Uterus (tissue), 4 donors: Measurements from ENCODE around the gene MPIG6B. TPM values are rescaled to one million over a fixed set of nuclear protein-coding genes. Genes with fewer than 3 reads are reported as not detected.
A peak's percentile ranks its signal among the peaks of the same experiment; 100 is the strongest.

ENCODE experiments used
- DNase-seq, 2 donors: peaks; one replicate each; pipeline ENCODE4 v3.0.0-alpha.2; 2019 to 2020
- H3K27ac ChIP-seq, 2 donors: fragments of 200-600 bp; sonication (generic); 1 replicate in 1 of 2; 2 replicates in 1 of 2; pipeline ENCODE4 v1.5.1; 2016 to 2018
- H3K27me3 ChIP-seq, 2 donors: fragments of 200-600 bp; sonication (generic); one replicate each; pipeline ENCODE4 v1.5.1; 2018 to 2019; ENCODE audit warnings: control low read depth in 1 of 2
- H3K36me3 ChIP-seq, 2 donors: fragments of 200-600 bp; sonication (generic); one replicate each; pipeline ENCODE4 v1.5.1; 2019; ENCODE audit warnings: control low read depth in 1 of 2
- H3K4me1 ChIP-seq, 2 donors: fragments of 200-600 bp; sonication (generic); one replicate each; pipeline ENCODE4 v1.5.1; 2018 to 2019; ENCODE audit warnings: control low read depth in 1 of 2
- H3K4me3 ChIP-seq, 2 donors: fragments of 200-600 bp; sonication (generic); 1 replicate in 1 of 2; 2 replicates in 1 of 2; pipeline ENCODE4 v1.5.1; 2018 to 2019; ENCODE audit warnings: mild to moderate bottlenecking in 1 of 2
- H3K9me3 ChIP-seq, 2 donors: fragments of 200-600 bp; sonication (generic); one replicate each; pipeline ENCODE4 v1.5.1; 2019; ENCODE audit warnings: control low read depth in 1 of 2
- POLR2A ChIP-seq, 2 donors: fragments of 450-650 bp; IDR thresholded peaks; one replicate each; pipeline ENCODE4 v1.6.1; 2016; ENCODE audit warnings: antibody characterized with exemption in 2 of 2, mild to moderate bottlenecking in 1 of 2, moderate library complexity in 1 of 2
- intact Hi-C: fragments of 100-400 bp; cut with DNase I; formaldehyde crosslinking; loops from one replicate; pipeline ENCODE4 v1.15.1; 2023; ENCODE audit warnings: low total_unique reads
- total RNA-seq, 4 donors: library from RNA; depleted of rRNA in 3 of 4; stranded (reverse); fragments of >200 nt in 3 of 4; gene quantifications; one replicate each; pipeline versions ENCODE4 v1.1.0 to v1.2.4, GENCODE V29; 2014 to 2023
- TF ChIP-seq, protein P1 (sequence below), 4 experiments: fragments of 200-600 bp in 2 of 4; fragments of 450-650 bp in 2 of 4; sonication (generic) in 2 of 4; IDR thresholded peaks; one replicate each; pipeline ENCODE4 v1.5.1; 2016 to 2019; ENCODE audit warnings: antibody characterized with exemption in 4 of 4, mild to moderate bottlenecking in 2 of 4, moderate library complexity in 1 of 4
- donor health status: DM: yes; HTN: yes; CAD: no.

Gene MPIG6B
- total RNA-seq, 4 donors from 2014 or later = 0.49 TPM; not detected in 3

DNA sequence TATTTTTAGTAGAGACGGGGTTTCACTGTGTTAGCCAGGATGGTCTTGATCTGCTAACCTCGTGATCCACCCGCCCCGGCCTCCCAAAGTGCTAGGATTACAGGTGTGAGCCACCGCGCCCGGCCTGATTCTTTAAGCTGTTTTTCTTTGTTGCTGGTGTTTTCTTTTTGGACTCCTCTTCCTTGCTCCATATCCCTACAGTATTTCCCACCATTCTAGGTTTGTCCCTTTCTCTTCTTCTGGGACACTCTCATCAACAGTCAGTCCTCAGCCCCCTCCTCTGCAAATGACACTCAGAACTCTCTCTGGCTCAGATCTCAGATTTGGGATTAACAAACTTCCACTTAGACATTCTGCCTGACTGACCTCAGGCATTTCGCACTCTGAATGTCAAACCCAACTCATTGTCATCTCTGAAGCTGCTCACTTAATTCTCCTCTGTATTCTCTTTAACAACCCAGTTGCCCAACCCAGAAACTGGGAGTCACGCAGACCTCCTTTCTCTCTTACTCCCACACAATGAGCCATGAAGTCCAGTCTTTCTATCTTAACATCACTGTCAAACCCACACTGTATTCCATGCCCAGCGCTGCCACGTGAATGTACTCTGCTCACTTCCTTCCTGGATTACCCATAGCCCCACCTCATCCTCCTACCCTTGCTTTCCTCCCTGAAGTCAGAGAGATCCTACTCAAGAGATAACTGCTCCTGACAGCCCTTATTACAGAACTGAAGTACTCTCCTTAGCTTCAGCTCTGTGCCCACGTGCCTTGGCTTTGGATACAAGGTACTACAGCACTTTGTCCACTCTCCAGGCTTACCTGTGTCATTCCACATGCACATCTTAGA, 2.6 kb downstream of the MPIG6B start:
- H3K4me1 ChIP-seq = peaks cover 4 to 6% of the 10 kb centered on the region in 2 donors
- H3K9me3 ChIP-seq = no peaks in the 10 kb centered on the region
- no peaks in the 10 kb centered on the region for H3K27me3 ChIP-seq
- DNase-seq = no peak
- intact Hi-C loops = no loop called here
- peak overlapping the region in 1 of 2 donors; percentile 93 for H3K27ac ChIP-seq
- no peaks in the 10 kb centered on the region for H3K36me3 ChIP-seq
- TF ChIP-seq, protein P1, sequence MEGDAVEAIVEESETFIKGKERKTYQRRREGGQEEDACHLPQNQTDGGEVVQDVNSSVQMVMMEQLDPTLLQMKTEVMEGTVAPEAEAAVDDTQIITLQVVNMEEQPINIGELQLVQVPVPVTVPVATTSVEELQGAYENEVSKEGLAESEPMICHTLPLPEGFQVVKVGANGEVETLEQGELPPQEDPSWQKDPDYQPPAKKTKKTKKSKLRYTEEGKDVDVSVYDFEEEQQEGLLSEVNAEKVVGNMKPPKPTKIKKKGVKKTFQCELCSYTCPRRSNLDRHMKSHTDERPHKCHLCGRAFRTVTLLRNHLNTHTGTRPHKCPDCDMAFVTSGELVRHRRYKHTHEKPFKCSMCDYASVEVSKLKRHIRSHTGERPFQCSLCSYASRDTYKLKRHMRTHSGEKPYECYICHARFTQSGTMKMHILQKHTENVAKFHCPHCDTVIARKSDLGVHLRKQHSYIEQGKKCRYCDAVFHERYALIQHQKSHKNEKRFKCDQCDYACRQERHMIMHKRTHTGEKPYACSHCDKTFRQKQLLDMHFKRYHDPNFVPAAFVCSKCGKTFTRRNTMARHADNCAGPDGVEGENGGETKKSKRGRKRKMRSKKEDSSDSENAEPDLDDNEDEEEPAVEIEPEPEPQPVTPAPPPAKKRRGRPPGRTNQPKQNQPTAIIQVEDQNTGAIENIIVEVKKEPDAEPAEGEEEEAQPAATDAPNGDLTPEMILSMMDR (IDR thresholded peaks at IDR 0.05) = no peak
- no peak overlapping the region for H3K4me3 ChIP-seq

DNA sequence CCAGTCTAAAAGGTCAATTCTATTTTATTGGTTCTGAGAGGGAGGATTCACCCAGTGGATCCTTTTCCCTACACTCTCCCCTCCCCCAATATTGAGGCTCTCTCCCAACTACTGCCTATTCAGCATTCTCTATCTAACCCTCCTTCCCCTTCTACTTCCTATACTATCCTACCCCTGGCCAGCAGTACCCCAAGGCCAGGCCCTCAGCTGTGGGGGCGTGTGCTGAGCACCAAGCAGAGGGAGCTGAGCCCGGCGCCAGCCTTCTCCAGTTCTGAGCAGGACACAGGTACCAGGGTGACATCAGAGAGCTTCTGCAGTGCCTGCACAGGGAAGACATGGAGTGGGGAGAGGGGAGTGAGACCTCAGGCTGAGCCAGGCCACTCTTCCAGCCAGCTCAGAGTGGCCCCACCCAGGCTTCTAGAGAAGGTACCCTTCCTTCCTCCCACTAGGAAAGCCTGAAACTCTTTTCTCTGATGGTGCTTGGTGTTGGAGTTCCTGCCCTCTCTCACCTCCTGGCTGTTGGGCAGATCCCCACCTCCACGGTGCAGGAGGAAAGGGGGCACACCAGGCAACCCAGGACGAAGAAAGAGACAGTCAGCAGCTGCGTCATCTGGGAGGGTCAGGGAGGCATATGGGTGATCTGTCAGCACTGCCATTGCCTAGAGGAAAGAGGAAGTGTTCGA, 4.0 kb downstream of the MPIG6B start:
- intact Hi-C loops = no loop called here
- Histone ChIP-seq H3K27ac (peak overlapping the region; percentile 93 to 100), H3K9me3 (no peaks in the 10 kb centered on the region), H3K36me3 (no peaks in the 10 kb centered on the region), H3K4me1 (peaks cover 4 to 6% of the 10 kb centered on the region in 2 donors), H3K27me3 (no peaks in the 10 kb centered on the region), H3K4me3 (no peak overlapping the region)
- no peak for TF ChIP-seq POLR2A (IDR thresholded peaks at IDR 0.05)
- TF ChIP-seq, protein P1 (IDR thresholded peaks at IDR 0.05) = no peak
- DNase-seq = no peak

DNA sequence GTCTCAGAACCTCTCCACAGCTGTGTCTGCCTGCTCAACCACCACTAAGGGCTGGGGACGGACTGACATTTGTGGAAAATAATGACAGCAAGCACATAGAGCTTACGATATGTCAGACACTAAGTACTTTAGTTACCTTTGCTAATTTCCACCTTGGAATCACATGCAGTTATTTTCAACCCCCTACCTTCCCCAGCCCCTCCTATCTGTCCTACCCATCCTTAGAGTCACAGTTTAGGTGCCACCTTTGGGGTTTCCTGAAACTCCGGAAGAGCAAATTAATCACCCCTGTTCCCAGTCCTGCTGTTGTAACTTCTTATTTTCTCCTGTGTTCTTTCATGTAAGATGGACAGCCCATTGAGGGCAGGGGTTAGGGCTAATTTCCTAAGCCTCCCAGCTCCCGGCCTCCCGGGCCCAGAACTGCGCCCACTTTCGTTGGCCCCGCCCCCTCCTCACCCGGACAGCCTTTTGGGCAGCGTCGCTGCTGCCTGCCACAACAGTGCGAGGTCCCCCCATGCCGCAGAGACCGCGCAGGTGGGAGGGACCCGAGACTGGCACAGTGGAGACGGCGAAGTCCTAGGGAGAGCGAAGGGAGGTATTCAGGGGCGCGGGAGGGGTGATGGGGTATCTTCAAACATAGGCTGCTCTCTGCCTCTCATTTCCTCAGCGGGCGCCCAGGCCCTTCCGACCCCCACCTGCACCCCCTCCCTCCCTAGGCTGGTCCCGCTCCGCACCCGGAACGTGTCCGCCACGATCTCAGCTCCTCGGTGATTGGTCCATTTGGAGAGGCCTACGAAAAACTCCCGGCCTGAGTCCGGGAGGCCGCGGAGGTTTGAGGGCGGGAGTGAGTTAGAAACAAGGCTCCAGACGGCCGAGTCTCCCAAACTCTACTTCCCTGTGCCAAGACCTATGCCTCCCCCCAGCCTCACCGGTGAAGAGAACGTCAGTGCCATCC, 4.8 kb downstream of the MPIG6B start:
- peak overlapping the region; percentile 93 to 100 for H3K27ac ChIP-seq
- DNase-seq = peak; percentile 49
- H3K27me3 ChIP-seq = no peaks in the 10 kb centered on the region
- peaks cover 4 to 6% of the 10 kb centered on the region in 2 donors for H3K4me1 ChIP-seq
- TF ChIP-seq POLR2A (IDR thresholded peaks at IDR 0.05) = no peak
- TF ChIP-seq, protein P1 (IDR thresholded peaks at IDR 0.05) = no peak
- intact Hi-C loops = no loop called here
- no peaks in the 10 kb centered on the region for H3K36me3 ChIP-seq
- H3K4me3 ChIP-seq = peak overlapping the region; percentile 65 to 97
- no peaks in the 10 kb centered on the region for H3K9me3 ChIP-seq

DNA sequence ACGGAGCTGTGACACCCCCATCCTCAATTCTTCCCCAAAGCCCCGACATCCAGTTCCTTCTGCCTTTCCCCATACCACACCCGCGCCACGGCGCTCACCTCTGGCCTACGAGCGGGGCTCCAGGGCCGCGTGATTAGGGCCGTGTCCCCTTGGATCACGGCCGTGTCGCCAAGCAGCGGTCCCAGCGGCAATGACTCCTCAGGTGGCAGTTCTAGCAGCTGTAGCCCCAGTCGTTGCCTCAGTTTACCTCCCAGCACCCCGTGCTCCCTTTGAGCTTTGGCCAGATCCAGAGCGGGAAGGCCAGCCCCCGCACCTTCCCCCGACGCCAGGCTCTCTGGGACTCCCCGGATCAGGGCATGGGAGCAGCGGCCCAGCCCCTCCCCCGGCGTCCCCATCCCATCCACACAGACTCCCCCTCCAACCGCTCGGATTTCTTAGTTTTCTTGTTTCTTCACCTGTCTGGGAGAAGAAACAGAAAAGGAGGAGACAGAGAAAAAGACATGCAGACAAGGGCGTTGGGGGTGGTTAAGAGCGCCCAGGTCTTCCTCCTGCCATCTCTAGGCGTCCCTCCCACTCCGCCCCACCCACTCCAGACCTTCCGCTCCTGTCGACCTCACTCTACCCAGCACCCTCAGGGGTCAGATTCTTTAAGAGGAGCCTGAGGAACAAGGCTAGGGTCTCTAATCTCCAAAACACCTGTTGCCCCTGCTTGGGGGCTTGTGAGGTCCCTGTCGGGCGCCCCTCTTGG, 5.8 kb downstream of the MPIG6B start, which contains the start of gene DDAH2:
Gene DDAH2, minus strand, starts transcription at position 533 of the 748 bp plus-strand sequence. Its CDS starts 138 bp downstream, at position 395.
- intact Hi-C loops = no loop called here
- Histone ChIP-seq H3K27me3 (no peaks in the 10 kb centered on the region), H3K9me3 (no peaks in the 10 kb centered on the region), H3K36me3 (no peaks in the 10 kb centered on the region), H3K27ac (peak within 1 kb of the TSS; percentile 93 to 100), H3K4me1 (peaks cover 6 to 11% of the 10 kb centered on the region in 2 donors), H3K4me3 (peak within 1 kb of the TSS; percentile 65 to 97)
- DNase-seq = peak; percentile 38 to 48
- TF ChIP-seq, protein P1 (IDR thresholded peaks at IDR 0.05) = peak in 2 of 4 experiments; percentile 49 to 56
- TF ChIP-seq POLR2A (IDR thresholded peaks at IDR 0.05) = no peak
